WTC11 (cell line): Measurements from ENCODE around the gene ZFPM1. TPM values are rescaled to one million over a fixed set of nuclear protein-coding genes. Genes with fewer than 3 reads are reported as not detected.

Source experiments
- ATAC-seq: fragments of 200-7000 bp; cut with Tn5 transposase; 2 replicates; pipeline ENCODE4 v1.10.0; 2021; ENCODE audit warnings: mild to moderate bottlenecking, moderate library complexity
- CTCF ChIA-PET: fragments of 300-600 bp; sonication (Branson Sonifier 250); formaldehyde crosslinking; loops from one replicate; lab custom pipeline; 2021; ENCODE audit warnings: antibody characterized with exemption; lab: Charles Lee
- POLR2A ChIA-PET: fragments of 350-600 bp; sonication (Branson Sonifier 250); formaldehyde crosslinking; loops from one replicate; lab custom pipeline; 2021; ENCODE audit warnings: antibody characterized with exemption; lab: Charles Lee
- DNase-seq: peaks from one replicate; pipeline ENCODE4 v3.0.0; 2021; ENCODE audit warnings: low spot score
- H3K27ac Mint-ChIP-seq: 2 replicates; pipeline ENCODE4 v1.8.0; 2021; ENCODE audit warnings: mixed read lengths
- H3K27me3 Mint-ChIP-seq: 2 replicates; pipeline ENCODE4 v1.8.0; 2021; ENCODE audit warnings: low read depth, mild to moderate bottlenecking, moderate library complexity, mixed read lengths
- H3K36me3 Mint-ChIP-seq: 2 replicates; pipeline ENCODE4 v1.8.0; 2021; ENCODE audit warnings: mixed read lengths
- H3K4me1 Mint-ChIP-seq: 2 replicates; pipeline ENCODE4 v1.8.0; 2022; ENCODE audit warnings: mixed read lengths
- H3K4me3 Mint-ChIP-seq: 2 replicates; pipeline ENCODE4 v1.8.0; 2021; ENCODE audit warnings: mild to moderate bottlenecking, moderate library complexity, mixed read lengths
- H3K9me3 Mint-ChIP-seq: 2 replicates; pipeline ENCODE4 v1.8.0; 2021; ENCODE audit warnings: mixed read lengths
- FOXP1 ChIP-seq: sonication (generic); formaldehyde crosslinking; IDR thresholded peaks from 2 replicates; pipeline ENCODE4 v1.8.0; 2022; ENCODE audit warnings: missing genetic modification reagents, mild to moderate bottlenecking, moderate library complexity, borderline replicate concordance
- GRHL2 ChIP-seq: fragments of 250-450 bp; sonication (Bioruptor Pico); IDR thresholded peaks from 2 replicates; pipeline ENCODE4 v1.8.0; 2022; ENCODE audit warnings: mild to moderate bottlenecking, moderate library complexity; ENCODE audit not compliant: insufficient replicate concordance, severe bottlenecking
- GTF2I ChIP-seq: fragments of 250-450 bp; sonication (Bioruptor Pico); conservative IDR thresholded peaks from 2 replicates; pipeline ENCODE4 v1.4.0; 2021; ENCODE audit warnings: mild to moderate bottlenecking
- HMGA2 ChIP-seq: fragments of 250-450 bp; sonication (Bioruptor Pico); IDR thresholded peaks from 2 replicates; pipeline ENCODE4 v1.4.0; 2021; ENCODE audit warnings: mild to moderate bottlenecking, moderate library complexity
- JUN ChIP-seq: sonication (generic); formaldehyde crosslinking; IDR thresholded peaks from 2 replicates; pipeline ENCODE4 v1.8.0; 2023; ENCODE audit warnings: mild to moderate bottlenecking, missing genetic modification reagents
- KAT7 ChIP-seq: sonication (generic); formaldehyde crosslinking; IDR thresholded peaks from 2 replicates; pipeline ENCODE4 v1.8.1; 2023; ENCODE audit warnings: missing genetic modification reagents, mild to moderate bottlenecking, borderline replicate concordance
- NFYB ChIP-seq: sonication (generic); formaldehyde crosslinking; conservative IDR thresholded peaks from 2 replicates; pipeline ENCODE4 v1.8.0; 2022; ENCODE audit warnings: low read depth, missing genetic modification reagents
- PRRX2 ChIP-seq: fragments of 250-450 bp; sonication (Bioruptor Pico); IDR thresholded peaks from 2 replicates; pipeline ENCODE4 v1.8.0; 2021; ENCODE audit warnings: mild to moderate bottlenecking
- RELA ChIP-seq: sonication (generic); formaldehyde crosslinking; IDR thresholded peaks from 2 replicates; pipeline ENCODE4 v1.8.1; 2022; ENCODE audit warnings: missing genetic modification reagents, mild to moderate bottlenecking, borderline replicate concordance
- SMAD3 ChIP-seq: sonication (generic); formaldehyde crosslinking; IDR thresholded peaks from 2 replicates; pipeline ENCODE4 v1.8.0; 2022; ENCODE audit warnings: missing genetic modification reagents, mild to moderate bottlenecking, borderline replicate concordance
- ZNF263 ChIP-seq: sonication (generic); formaldehyde crosslinking; IDR thresholded peaks from 2 replicates; pipeline ENCODE4 v1.8.1; 2022; ENCODE audit warnings: low read depth, mild to moderate bottlenecking, moderate library complexity, missing genetic modification reagents
- ZNF423 ChIP-seq: fragments of 250-450 bp; sonication (Bioruptor Pico); IDR thresholded peaks from 2 replicates; pipeline ENCODE4 v2.1.2; 2022; ENCODE audit warnings: mild to moderate bottlenecking, moderate library complexity
- total RNA-seq: library from RNA; stranded (reverse); gene quantifications from 3 replicates; pipeline ENCODE4 v1.2.3, GENCODE V29; 2021
- TF ChIP-seq, protein P1 (sequence below): fragments of 250-450 bp; sonication (Bioruptor Pico); IDR thresholded peaks from 2 replicates; pipeline ENCODE4 v1.9.0; 2021; ENCODE audit warnings: mild to moderate bottlenecking
- TF ChIP-seq, protein P2 (sequence below): sonication (generic); formaldehyde crosslinking; IDR thresholded peaks from 2 replicates; pipeline ENCODE4 v1.8.0; 2022; ENCODE audit warnings: missing genetic modification reagents
- TF ChIP-seq, protein P3 (sequence below): sonication (generic); formaldehyde crosslinking; IDR thresholded peaks from 2 replicates; pipeline ENCODE4 v1.8.0; 2023; ENCODE audit warnings: mild to moderate bottlenecking, missing genetic modification reagents
- TF ChIP-seq, protein P4 (sequence below): sonication (generic); formaldehyde crosslinking; IDR thresholded peaks from 2 replicates; pipeline ENCODE4 v1.8.0; 2023; ENCODE audit warnings: missing genetic modification reagents, mild to moderate bottlenecking, borderline replicate concordance
- TF ChIP-seq, protein P5 (sequence below): sonication (generic); formaldehyde crosslinking; IDR thresholded peaks from 2 replicates; pipeline ENCODE4 v1.8.1; 2022; ENCODE audit warnings: missing genetic modification reagents, borderline replicate concordance
- TF ChIP-seq, protein P6 (sequence below): sonication (generic); formaldehyde crosslinking; conservative IDR thresholded peaks from 2 replicates; pipeline ENCODE4 v1.8.1; 2023; ENCODE audit warnings: mild to moderate bottlenecking, low read depth, missing genetic modification reagents, moderate library complexity

ZFPM1 gene
- total RNA-seq, 1 experiment from 2014 or later, result 9.3 TPM

DNA sequence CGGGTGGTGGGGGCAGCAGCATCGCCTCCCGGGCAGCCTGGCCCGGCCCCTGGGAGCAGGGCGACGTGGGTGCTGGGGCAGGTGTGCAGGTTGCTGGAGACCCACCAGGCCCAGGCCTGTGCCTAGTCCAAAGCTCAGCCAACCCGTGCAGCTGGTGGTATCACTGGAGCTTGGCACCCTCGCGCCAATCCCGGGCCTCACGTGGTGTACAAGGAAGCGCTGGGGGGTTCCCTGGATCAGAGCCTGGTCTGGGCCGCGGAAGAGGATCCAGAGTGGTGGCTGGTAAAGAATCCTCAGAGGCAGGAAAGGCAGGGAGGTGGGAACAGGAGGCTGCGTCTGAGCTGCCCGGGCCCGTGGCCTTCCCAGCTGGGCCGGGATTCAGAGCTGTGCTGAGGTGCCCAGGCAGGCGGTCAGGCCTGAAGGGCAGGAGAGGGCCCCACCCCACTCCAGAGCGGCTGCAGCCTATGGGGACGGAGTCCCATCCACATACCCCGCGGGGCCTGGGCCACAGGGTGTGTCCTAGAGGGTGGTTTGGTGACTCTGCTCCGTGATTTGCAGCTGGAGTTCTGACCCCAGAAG, 36.2 kb downstream of the ZFPM1 start:
- ChIA-PET POLR2A (no interaction called here), CTCF (interaction anchor here (0.5 to 4.4 kb wide), 11 partner anchors 11 to 388 kb away, joined by 3 to 22 read pairs (median 3); no protein-coding TSS in a partner anchor)
- Mint-ChIP-seq H3K4me3 (no peak overlapping the region), H3K36me3 (no peaks in the 10 kb centered on the region), H3K4me1 (no peaks in the 10 kb centered on the region), H3K27me3 (no peaks in the 10 kb centered on the region), H3K27ac (no peak overlapping the region), H3K9me3 (no peaks in the 10 kb centered on the region)
- DNase-seq (no peak), ATAC-seq (no peak)
- TF ChIP-seq NFYB (CRISPR knock-in tag), result no peak
- TF ChIP-seq ZNF263 (CRISPR knock-in tag), result no peak
- TF ChIP-seq, protein P1, sequence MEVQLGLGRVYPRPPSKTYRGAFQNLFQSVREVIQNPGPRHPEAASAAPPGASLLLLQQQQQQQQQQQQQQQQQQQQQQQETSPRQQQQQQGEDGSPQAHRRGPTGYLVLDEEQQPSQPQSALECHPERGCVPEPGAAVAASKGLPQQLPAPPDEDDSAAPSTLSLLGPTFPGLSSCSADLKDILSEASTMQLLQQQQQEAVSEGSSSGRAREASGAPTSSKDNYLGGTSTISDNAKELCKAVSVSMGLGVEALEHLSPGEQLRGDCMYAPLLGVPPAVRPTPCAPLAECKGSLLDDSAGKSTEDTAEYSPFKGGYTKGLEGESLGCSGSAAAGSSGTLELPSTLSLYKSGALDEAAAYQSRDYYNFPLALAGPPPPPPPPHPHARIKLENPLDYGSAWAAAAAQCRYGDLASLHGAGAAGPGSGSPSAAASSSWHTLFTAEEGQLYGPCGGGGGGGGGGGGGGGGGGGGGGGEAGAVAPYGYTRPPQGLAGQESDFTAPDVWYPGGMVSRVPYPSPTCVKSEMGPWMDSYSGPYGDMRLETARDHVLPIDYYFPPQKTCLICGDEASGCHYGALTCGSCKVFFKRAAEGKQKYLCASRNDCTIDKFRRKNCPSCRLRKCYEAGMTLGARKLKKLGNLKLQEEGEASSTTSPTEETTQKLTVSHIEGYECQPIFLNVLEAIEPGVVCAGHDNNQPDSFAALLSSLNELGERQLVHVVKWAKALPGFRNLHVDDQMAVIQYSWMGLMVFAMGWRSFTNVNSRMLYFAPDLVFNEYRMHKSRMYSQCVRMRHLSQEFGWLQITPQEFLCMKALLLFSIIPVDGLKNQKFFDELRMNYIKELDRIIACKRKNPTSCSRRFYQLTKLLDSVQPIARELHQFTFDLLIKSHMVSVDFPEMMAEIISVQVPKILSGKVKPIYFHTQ (CRISPR knock-in tag), result no peak
- TF ChIP-seq, protein P2, sequence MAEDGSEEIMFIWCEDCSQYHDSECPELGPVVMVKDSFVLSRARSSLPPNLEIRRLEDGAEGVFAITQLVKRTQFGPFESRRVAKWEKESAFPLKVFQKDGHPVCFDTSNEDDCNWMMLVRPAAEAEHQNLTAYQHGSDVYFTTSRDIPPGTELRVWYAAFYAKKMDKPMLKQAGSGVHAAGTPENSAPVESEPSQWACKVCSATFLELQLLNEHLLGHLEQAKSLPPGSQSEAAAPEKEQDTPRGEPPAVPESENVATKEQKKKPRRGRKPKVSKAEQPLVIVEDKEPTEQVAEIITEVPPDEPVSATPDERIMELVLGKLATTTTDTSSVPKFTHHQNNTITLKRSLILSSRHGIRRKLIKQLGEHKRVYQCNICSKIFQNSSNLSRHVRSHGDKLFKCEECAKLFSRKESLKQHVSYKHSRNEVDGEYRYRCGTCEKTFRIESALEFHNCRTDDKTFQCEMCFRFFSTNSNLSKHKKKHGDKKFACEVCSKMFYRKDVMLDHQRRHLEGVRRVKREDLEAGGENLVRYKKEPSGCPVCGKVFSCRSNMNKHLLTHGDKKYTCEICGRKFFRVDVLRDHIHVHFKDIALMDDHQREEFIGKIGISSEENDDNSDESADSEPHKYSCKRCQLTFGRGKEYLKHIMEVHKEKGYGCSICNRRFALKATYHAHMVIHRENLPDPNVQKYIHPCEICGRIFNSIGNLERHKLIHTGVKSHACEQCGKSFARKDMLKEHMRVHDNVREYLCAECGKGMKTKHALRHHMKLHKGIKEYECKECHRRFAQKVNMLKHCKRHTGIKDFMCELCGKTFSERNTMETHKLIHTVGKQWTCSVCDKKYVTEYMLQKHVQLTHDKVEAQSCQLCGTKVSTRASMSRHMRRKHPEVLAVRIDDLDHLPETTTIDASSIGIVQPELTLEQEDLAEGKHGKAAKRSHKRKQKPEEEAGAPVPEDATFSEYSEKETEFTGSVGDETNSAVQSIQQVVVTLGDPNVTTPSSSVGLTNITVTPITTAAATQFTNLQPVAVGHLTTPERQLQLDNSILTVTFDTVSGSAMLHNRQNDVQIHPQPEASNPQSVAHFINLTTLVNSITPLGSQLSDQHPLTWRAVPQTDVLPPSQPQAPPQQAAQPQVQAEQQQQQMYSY (CRISPR knock-in tag), result no peak
- TF ChIP-seq GTF2I (CRISPR knock-in tag), result no peak
- TF ChIP-seq, protein P3, sequence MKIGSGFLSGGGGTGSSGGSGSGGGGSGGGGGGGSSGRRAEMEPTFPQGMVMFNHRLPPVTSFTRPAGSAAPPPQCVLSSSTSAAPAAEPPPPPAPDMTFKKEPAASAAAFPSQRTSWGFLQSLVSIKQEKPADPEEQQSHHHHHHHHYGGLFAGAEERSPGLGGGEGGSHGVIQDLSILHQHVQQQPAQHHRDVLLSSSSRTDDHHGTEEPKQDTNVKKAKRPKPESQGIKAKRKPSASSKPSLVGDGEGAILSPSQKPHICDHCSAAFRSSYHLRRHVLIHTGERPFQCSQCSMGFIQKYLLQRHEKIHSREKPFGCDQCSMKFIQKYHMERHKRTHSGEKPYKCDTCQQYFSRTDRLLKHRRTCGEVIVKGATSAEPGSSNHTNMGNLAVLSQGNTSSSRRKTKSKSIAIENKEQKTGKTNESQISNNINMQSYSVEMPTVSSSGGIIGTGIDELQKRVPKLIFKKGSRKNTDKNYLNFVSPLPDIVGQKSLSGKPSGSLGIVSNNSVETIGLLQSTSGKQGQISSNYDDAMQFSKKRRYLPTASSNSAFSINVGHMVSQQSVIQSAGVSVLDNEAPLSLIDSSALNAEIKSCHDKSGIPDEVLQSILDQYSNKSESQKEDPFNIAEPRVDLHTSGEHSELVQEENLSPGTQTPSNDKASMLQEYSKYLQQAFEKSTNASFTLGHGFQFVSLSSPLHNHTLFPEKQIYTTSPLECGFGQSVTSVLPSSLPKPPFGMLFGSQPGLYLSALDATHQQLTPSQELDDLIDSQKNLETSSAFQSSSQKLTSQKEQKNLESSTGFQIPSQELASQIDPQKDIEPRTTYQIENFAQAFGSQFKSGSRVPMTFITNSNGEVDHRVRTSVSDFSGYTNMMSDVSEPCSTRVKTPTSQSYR, result no peak
- TF ChIP-seq KAT7 (CRISPR knock-in tag), result no peak
- TF ChIP-seq PRRX2 (CRISPR knock-in tag), result no peak
- TF ChIP-seq, protein P4, sequence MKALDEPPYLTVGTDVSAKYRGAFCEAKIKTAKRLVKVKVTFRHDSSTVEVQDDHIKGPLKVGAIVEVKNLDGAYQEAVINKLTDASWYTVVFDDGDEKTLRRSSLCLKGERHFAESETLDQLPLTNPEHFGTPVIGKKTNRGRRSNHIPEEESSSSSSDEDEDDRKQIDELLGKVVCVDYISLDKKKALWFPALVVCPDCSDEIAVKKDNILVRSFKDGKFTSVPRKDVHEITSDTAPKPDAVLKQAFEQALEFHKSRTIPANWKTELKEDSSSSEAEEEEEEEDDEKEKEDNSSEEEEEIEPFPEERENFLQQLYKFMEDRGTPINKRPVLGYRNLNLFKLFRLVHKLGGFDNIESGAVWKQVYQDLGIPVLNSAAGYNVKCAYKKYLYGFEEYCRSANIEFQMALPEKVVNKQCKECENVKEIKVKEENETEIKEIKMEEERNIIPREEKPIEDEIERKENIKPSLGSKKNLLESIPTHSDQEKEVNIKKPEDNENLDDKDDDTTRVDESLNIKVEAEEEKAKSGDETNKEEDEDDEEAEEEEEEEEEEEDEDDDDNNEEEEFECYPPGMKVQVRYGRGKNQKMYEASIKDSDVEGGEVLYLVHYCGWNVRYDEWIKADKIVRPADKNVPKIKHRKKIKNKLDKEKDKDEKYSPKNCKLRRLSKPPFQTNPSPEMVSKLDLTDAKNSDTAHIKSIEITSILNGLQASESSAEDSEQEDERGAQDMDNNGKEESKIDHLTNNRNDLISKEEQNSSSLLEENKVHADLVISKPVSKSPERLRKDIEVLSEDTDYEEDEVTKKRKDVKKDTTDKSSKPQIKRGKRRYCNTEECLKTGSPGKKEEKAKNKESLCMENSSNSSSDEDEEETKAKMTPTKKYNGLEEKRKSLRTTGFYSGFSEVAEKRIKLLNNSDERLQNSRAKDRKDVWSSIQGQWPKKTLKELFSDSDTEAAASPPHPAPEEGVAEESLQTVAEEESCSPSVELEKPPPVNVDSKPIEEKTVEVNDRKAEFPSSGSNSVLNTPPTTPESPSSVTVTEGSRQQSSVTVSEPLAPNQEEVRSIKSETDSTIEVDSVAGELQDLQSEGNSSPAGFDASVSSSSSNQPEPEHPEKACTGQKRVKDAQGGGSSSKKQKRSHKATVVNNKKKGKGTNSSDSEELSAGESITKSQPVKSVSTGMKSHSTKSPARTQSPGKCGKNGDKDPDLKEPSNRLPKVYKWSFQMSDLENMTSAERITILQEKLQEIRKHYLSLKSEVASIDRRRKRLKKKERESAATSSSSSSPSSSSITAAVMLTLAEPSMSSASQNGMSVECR (CRISPR knock-in tag), result no peak
- no peak for TF ChIP-seq HMGA2 (CRISPR knock-in tag)
- no peak for TF ChIP-seq JUN (CRISPR knock-in tag)
- TF ChIP-seq SMAD3, result no peak
- no peak for TF ChIP-seq FOXP1
- TF ChIP-seq ZNF423 (CRISPR knock-in tag), result no peak
- TF ChIP-seq GRHL2 (CRISPR knock-in tag), result no peak
- TF ChIP-seq, protein P5, sequence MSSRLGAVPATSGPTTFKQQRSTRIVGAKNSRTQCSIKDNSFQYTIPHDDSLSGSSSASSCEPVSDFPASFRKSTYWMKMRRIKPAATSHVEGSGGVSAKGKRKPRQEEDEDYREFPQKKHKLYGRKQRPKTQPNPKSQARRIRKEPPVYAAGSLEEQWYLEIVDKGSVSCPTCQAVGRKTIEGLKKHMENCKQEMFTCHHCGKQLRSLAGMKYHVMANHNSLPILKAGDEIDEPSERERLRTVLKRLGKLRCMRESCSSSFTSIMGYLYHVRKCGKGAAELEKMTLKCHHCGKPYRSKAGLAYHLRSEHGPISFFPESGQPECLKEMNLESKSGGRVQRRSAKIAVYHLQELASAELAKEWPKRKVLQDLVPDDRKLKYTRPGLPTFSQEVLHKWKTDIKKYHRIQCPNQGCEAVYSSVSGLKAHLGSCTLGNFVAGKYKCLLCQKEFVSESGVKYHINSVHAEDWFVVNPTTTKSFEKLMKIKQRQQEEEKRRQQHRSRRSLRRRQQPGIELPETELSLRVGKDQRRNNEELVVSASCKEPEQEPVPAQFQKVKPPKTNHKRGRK (CRISPR knock-in tag), result no peak
- TF ChIP-seq RELA, result no peak
- TF ChIP-seq, protein P6, sequence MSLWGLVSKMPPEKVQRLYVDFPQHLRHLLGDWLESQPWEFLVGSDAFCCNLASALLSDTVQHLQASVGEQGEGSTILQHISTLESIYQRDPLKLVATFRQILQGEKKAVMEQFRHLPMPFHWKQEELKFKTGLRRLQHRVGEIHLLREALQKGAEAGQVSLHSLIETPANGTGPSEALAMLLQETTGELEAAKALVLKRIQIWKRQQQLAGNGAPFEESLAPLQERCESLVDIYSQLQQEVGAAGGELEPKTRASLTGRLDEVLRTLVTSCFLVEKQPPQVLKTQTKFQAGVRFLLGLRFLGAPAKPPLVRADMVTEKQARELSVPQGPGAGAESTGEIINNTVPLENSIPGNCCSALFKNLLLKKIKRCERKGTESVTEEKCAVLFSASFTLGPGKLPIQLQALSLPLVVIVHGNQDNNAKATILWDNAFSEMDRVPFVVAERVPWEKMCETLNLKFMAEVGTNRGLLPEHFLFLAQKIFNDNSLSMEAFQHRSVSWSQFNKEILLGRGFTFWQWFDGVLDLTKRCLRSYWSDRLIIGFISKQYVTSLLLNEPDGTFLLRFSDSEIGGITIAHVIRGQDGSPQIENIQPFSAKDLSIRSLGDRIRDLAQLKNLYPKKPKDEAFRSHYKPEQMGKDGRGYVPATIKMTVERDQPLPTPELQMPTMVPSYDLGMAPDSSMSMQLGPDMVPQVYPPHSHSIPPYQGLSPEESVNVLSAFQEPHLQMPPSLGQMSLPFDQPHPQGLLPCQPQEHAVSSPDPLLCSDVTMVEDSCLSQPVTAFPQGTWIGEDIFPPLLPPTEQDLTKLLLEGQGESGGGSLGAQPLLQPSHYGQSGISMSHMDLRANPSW (CRISPR knock-in tag), result no peak
